ENCODE measurements around the gene MID1.

The MID1 gene

DNA sequence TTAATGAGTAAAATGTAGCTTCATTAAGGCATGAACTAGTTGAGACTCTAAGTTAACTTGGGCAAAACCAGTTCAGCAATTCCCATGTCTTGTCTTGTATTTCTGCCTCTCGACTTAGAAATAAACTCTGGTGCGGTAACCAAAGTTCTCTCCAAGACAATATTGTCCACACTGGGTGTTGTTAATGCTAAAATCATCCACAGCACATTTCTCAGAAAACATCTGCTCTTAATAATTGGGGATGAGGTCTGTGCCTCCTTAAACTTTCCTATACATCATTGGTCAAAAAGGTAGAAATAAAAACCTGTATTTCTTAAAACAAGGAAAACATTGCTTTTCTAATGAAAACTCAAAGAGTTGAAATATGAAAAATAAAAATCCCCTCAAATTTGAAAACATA, 32.9 kb upstream of the MID1 start:
- TF ChIP-seq, protein P1, sequence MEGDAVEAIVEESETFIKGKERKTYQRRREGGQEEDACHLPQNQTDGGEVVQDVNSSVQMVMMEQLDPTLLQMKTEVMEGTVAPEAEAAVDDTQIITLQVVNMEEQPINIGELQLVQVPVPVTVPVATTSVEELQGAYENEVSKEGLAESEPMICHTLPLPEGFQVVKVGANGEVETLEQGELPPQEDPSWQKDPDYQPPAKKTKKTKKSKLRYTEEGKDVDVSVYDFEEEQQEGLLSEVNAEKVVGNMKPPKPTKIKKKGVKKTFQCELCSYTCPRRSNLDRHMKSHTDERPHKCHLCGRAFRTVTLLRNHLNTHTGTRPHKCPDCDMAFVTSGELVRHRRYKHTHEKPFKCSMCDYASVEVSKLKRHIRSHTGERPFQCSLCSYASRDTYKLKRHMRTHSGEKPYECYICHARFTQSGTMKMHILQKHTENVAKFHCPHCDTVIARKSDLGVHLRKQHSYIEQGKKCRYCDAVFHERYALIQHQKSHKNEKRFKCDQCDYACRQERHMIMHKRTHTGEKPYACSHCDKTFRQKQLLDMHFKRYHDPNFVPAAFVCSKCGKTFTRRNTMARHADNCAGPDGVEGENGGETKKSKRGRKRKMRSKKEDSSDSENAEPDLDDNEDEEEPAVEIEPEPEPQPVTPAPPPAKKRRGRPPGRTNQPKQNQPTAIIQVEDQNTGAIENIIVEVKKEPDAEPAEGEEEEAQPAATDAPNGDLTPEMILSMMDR (IDR thresholded peaks at IDR 0.05; ENCODE audit: low read depth, low read length): no peak
- in situ Hi-C loops (cut with HindIII; ENCODE audit: low sequenced_read_pairs): no loop called here
- no peak for DNase-seq (ENCODE audit: low read depth, low spot score)
- no peak overlapping the region for H3K4me3 ChIP-seq (ENCODE audit: low read depth, low read length)

DNA sequence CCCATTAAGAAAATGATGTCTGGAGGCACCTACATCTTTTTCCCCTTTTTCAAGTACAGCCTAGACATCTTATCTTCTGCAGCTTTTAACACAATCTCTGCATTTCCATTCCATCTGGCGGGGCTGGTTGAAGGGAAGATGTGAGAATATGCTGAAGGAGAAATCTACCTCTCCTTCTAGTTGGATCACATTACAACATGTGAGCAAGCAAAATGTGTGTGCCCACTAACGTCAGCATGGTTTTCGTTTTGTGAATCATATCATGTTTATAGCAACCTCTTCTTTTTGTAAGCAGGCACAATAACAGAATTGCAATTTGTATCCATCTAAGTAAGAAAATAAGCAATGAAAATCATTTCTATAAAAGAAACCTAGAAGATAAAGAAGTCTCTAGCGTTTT, 28.9 kb upstream of the MID1 start:
- in situ Hi-C loops (cut with HindIII; ENCODE audit: low sequenced_read_pairs): no loop called here
- no peak overlapping the region for H3K4me3 ChIP-seq (ENCODE audit: low read depth, low read length)
- TF ChIP-seq, protein P1 (IDR thresholded peaks at IDR 0.05; ENCODE audit: low read depth, low read length): no peak
- DNase-seq (ENCODE audit: low read depth, low spot score): no peak

DNA sequence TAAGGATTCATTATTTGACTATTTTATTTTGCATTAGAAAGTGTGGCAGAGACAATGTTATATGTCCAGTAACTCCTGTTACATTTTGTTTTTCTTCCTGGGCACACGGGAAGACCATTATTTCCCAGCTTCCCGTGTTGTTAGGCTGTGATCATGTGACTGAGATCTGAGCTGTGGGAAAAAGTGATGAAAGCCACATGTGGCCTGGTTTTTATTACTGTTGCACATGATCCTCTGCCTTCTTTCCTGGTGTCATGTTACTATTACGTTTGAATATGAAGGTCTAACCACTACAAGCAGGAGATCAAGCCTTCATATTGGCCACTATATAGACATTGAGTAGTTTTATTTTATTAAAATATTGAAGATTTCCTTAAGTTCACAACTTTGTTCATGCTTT, 28.2 kb upstream of the MID1 start:
- TF ChIP-seq, protein P1 (IDR thresholded peaks at IDR 0.05; ENCODE audit: low read depth, low read length): no peak
- peak; percentile 58 for DNase-seq (ENCODE audit: low read depth, low spot score)
- H3K4me3 ChIP-seq (ENCODE audit: low read depth, low read length): no peak overlapping the region
- in situ Hi-C loops (cut with HindIII; ENCODE audit: low sequenced_read_pairs): no loop called here

DNA sequence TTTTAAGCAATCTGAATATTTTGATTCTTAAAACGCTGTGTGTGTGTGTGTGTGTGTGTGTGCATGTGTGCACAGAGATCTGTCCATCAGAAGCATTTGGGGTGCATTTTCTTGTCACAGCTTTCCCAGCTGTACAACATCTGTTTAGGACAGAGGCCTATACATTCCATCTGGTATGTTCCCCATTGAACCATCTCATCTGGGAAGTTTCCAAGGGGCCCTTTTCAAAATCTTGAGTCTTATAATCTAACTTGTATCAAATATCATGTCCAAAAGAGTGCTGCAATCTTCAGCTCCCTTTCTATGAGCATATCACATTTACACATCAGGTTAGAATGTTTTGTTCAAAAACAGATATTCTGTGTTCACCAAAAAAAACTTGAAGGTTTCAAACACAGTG, 16.5 kb upstream of the MID1 start:
- TF ChIP-seq, protein P1 (IDR thresholded peaks at IDR 0.05; ENCODE audit: low read depth, low read length): no peak
- DNase-seq (ENCODE audit: low read depth, low spot score): no peak
- in situ Hi-C loops (cut with HindIII; ENCODE audit: low sequenced_read_pairs): no loop called here
- no peak overlapping the region for H3K4me3 ChIP-seq (ENCODE audit: low read depth, low read length)

DNA sequence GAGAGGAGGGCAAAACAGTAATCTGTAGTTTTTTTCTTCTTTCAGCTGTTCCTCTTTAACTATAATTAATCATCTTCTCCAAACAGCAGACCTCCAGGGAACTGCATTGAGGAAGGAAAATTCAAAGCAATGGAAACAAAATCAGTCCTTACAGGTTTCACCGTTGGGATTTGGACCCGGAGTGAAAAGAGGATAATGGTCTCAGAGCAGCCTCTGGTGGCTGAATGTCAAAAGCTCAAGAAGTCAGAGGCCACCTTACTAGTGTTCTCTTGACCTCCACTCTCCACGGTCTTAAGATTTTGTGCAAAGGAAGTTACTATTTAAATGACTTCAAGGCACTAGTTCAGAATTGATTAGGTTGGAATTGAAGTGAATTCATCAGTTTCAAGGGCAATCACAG, 16.0 kb upstream of the MID1 start:
- TF ChIP-seq, protein P1 (IDR thresholded peaks at IDR 0.05; ENCODE audit: low read depth, low read length): peak; percentile 70
- in situ Hi-C loops (cut with HindIII; ENCODE audit: low sequenced_read_pairs): no loop called here
- DNase-seq (ENCODE audit: low read depth, low spot score): peak; percentile 72
- H3K4me3 ChIP-seq (ENCODE audit: low read depth, low read length): no peak overlapping the region

DNA sequence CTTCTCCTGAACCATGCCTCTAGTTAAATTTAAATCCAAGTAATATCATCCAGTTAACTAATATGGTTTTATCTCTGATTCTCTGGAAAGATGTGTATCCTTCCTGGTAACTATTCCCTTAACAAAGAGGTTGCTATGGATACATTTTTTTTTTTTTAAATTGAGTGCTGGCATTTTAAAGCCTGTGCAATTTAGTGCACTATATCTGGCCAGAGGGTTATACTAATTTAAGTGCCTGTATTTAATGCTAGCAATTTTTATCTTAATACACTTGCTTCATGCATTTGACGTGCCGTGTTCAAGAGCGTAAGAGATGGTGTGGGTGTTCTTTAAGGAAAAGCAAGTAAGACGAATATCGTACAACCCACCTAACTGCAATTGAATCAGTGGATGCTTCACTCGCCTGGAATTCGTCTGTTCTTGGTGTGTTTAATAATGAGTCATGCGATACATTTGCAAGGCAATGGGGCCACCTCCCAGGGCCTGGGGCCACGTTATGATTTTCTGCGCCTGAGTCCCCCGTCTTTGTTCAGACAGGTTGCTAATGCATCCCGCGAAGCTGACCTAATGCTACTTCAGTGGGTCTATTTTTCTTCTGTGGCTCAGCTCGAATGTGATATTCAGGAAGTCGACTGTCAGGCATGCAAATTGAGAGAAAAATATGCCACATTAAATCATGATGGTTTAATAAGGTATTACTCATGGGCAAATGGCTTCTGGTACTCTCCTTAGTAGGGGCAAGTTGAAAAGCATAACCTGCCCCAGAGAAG, 14.2 kb upstream of the MID1 start:
- peak; percentile 91 for DNase-seq (ENCODE audit: low read depth, low spot score)
- no peak overlapping the region for H3K4me3 ChIP-seq (ENCODE audit: low read depth, low read length)
- in situ Hi-C loops (cut with HindIII; ENCODE audit: low sequenced_read_pairs): no loop called here
- TF ChIP-seq, protein P1 (IDR thresholded peaks at IDR 0.05; ENCODE audit: low read depth, low read length): no peak
